Measurements from ENCODE around the gene CDKAL1.

Gene CDKAL1

GRCh38 chr6:20711518-20711917, 177.3 kb downstream of the CDKAL1 start:
- in situ Hi-C loops (cut with MboI; ENCODE audit: low sequenced_read_pairs, unreplicated experiment) = no loop called here
- TF ChIP-seq CTCF (IDR thresholded peaks at IDR 0.05; ENCODE audit: borderline replicate concordance, control extremely low read depth, extremely low read depth, insufficient read depth, missing control alignments) = no peak
- DNase-seq (ENCODE audit: low spot score) = no peak

- no peak for TF ChIP-seq CTCF (IDR thresholded peaks at IDR 0.05; ENCODE audit: borderline replicate concordance, control extremely low read depth, extremely low read depth, insufficient read depth, missing control alignments)
- DNase-seq (ENCODE audit: low spot score) = no peak
- in situ Hi-C loops (cut with MboI; ENCODE audit: low sequenced_read_pairs, unreplicated experiment) = no loop called here
These were observed 177.8 kb downstream of the CDKAL1 start for GRCh38 chr6:20712011-20712410.

- TF ChIP-seq CTCF (IDR thresholded peaks at IDR 0.05; ENCODE audit: borderline replicate concordance, control extremely low read depth, extremely low read depth, insufficient read depth, missing control alignments) = no peak
- no peak for DNase-seq (ENCODE audit: low spot score)
- in situ Hi-C loops (cut with MboI; ENCODE audit: low sequenced_read_pairs, unreplicated experiment) = no loop called here
These were observed 181.0 kb downstream of the CDKAL1 start for GRCh38 chr6:20715135-20715806.

GRCh38 chr6:20716865-20717264, 182.6 kb downstream of the CDKAL1 start:
- peak; percentile 44 for DNase-seq (ENCODE audit: low spot score)
- TF ChIP-seq CTCF (IDR thresholded peaks at IDR 0.05; ENCODE audit: borderline replicate concordance, control extremely low read depth, extremely low read depth, insufficient read depth, missing control alignments) = no peak
- in situ Hi-C loops (cut with MboI; ENCODE audit: low sequenced_read_pairs, unreplicated experiment) = no loop called here

- no peak for TF ChIP-seq CTCF (IDR thresholded peaks at IDR 0.05; ENCODE audit: borderline replicate concordance, control extremely low read depth, extremely low read depth, insufficient read depth, missing control alignments)
- DNase-seq (ENCODE audit: low spot score) = no peak
- in situ Hi-C loops (cut with MboI; ENCODE audit: low sequenced_read_pairs, unreplicated experiment) = no loop called here
These were observed 183.5 kb downstream of the CDKAL1 start for GRCh38 chr6:20717743-20718142.

GRCh38 chr6:20718705-20719653, 184.7 kb downstream of the CDKAL1 start:
- in situ Hi-C loops (cut with MboI; ENCODE audit: low sequenced_read_pairs, unreplicated experiment) = no loop called here
- TF ChIP-seq CTCF (IDR thresholded peaks at IDR 0.05; ENCODE audit: borderline replicate concordance, control extremely low read depth, extremely low read depth, insufficient read depth, missing control alignments) = no peak

More at GRCh38 chr6:20718705-20719653, 184.7 kb downstream of the CDKAL1 start:
- no peak for DNase-seq (ENCODE audit: low spot score)
